GM18907 (cell line): ENCODE measurements around the gene CDCA5.

Experiments used
- ATAC-seq: cut with Tn5 transposase; IDR thresholded peaks from one replicate; pipeline ENCODE4 v1.9.1; 2021; ENCODE audit warnings: mild to moderate bottlenecking, moderate library complexity; ENCODE audit not compliant: unreplicated experiment

Gene CDCA5

DNA sequence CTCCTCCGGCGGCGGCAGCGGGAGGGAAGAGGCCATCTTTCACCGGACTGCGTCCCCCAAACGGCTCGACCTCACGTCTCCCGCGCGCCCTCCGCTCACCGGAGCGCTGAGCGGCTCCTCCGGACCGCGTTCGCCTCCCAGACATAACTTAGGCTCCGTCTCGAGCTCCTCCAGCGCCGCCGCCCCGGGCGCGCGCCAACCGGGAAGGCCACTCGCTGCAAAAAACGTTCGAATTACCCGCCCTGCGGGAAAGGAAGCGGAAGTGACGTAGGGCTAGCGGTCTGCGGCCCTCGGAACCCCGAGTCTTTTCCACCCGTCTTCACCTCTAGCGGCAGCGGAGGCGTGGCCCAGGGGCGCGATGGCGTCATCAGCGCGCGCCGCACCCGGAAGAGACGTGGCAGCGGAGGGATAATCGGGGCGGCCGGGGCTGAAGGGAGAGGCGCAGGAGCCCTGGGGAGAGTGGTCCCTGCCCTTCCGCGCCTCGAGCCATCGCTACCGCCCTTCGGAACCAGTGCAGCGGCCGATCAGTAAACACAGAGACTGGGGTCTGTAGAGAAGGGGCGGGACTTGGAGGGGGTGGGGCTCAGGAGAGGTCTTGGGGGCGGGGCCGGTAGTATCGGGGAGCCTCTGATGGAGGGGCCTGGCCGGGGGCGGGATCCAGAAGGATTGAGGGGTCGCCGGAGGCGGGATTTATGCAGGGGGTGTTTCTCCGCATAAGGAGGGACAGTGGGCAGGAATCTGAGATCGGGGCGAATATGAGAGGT lies at the start of gene CDCA5, which contains the start of gene ZFPL1:
CDCA5 (minus strand) TSS at position 207 of the 764 bp plus-strand sequence; CDS start at position 145, 62 bp downstream.
ZFPL1 (plus strand) TSS at position 389 of the 764 bp plus-strand sequence. CDS start 477 bp downstream, outside the sequence.
- peak; percentile 77 for ATAC-seq

DNA sequence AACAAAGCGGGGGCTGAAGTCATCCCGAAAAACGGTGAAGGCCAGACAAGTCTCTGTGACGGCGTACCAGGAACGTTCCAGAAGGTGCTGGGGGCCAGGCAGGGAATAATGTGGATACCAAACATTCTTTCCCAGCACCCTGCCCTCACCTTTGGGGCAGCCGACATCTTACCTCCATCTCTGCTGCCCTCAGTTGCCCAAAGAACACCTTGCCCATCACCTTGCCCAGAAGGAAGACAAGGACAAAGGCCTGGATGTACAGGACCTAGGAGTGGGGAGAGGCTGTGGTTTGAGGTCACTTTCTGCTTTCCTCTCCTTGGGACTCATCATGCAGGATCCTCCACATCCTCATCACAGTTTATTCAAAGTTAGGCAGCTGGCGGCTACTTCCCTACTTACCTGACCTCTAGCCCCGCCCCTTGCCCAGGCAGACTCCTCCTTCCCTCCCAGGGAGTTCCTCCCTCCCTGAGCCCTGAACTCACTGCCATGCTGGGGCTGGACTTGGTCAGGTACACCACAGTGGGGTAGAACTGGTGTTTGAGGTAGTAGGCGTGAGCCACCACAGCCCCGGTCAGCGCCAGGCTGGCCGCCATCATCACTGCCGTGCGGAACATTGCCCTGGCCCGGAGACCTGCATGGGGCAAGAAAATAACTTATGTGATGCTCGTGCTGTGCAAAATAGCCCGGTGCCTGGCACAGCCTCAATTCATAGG lies 49.3 kb upstream of the CDCA5 start:
- ATAC-seq: no peak

- peak; percentile 26 for ATAC-seq
These were observed 48.6 kb upstream of the CDCA5 start for GRCh38 chr11:65132238-65132987.

DNA sequence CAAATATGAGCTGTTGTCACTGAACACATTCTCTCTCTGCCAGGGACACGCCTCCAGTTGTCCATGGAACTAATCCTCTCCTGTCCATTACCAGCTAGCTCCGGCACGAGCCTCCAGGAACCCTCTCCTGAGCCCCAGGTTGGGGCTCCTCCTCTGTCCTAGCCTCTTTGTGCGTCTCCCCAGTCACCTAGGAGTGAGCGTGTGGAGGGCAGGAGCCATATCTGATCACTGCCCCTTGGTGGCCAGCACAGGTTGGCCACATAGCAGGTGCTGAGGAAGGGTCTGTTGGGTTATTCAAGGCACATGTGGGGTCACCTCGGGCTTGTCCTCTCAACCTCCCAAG lies 48.0 kb upstream of the CDCA5 start:
- ATAC-seq: no peak

- ATAC-seq: no peak
These were observed 47.6 kb upstream of the CDCA5 start for GRCh38 chr11:65131417-65131776.

GRCh38 chr11:65130631-65131416 lies 47.0 kb upstream of the CDCA5 start:
- no peak for ATAC-seq

- no peak for ATAC-seq
These were observed 46.0 kb upstream of the CDCA5 start for GRCh38 chr11:65129649-65130441.

DNA sequence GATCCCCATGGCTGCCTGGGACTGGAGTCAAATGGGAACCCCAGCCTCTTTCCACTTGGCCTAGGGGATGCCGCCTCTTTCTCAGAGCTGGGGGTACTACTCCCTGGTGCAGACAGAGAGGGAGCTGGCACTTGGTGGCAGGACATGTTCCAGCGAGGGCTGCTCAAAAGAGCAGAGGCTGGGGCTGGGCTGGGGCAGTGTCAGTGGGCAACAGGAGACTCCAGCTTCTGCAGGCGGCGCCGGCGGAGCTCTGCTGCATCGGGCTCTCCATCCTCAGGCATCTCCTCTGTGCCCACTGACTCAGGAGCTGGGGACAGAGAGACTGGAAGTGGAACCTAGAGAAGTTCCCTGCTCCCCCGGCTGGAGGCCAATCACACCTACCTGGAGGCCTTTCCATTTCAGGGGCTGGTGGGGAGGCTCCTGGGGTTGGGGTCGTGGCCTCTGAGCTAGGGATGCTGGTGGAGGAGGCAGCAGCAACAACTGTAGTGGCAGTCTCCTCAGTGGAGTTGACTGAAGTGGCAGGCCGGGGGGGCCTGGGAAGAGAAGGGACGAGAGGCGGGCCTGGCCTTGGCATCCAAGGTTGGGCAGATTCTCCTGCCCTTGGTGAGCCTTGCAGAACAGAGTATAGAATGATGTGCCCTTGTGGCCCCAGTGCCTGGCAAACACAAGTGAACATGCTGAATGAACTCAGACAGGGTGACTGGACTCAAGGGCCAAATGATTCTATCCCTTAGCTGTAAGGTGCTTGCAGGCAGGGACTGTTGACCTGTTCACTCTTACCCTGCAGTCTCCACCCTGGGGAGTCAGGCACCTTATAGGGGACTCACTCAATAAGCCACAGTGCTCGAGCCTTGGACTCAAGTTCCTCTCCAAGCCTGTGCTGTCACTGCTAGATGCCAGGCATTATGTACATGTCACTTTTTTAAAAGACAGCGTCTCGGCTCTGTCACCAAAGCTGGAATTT lies 44.6 kb upstream of the CDCA5 start:
- no peak for ATAC-seq

DNA sequence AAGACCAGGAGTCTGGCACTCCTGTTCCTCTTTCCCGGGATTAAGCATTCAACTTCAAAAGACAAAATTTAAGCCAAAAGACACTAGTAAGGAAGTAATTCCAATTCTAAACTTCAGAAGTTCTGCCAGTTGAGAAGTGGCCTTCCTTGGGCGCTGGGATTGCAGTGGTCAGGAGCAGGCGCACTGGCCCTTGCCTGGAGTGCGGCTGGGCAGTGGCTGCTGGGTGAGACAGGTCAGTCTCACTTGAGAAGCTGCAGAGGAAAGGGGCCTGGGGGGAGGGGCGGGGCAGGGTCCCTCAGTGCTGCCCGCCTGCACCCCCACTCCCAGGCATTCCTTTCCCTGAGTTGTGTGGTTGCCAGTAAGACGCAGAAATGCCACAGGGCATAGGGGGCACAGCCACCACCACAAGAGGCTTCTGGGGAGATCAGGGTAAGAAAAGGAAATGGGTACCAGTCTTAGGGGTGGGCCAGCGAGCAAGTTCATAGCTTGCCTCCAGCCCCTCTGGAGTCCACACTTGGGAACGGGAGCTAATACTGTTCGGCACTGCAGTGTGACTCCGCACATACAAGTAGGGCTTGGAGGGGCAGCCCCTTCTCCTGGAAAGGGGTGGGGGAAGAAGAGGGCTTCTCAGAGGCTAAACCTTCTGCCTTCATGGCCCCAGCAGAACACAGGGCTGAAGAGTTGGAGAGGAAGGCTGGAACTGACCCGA lies 43.8 kb upstream of the CDCA5 start:
- no peak for ATAC-seq

DNA sequence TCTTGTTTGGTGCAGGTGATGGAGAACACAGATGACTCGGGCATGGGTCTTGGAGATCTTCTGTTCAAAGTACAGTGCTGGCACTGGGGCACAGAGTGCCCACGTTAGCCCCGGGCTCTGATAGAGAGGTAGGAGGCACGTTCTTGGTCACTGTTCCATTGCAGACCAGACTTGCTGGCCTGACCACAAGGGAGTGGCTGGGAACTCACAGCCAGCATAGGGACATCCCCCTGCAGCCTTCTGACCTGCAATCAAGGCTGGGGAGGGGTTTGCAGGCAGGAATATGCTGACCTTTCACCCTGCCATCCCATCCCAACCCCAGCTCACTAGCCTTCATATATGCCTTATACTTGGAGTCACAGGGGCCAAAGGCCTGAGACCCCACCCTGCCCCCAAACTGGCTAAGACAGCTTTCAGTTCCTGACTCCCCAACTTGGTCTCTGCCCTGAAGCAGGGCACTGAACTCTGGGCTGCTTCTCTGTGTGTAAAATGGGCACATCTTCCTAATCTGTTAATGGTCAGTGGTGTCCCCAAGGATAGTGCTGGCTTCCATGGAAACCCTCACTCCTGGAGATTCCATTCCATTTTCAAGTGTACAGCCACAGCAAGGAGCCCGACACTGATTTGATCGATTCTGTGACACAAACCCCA lies 42.9 kb upstream of the CDCA5 start:
- ATAC-seq: no peak

DNA sequence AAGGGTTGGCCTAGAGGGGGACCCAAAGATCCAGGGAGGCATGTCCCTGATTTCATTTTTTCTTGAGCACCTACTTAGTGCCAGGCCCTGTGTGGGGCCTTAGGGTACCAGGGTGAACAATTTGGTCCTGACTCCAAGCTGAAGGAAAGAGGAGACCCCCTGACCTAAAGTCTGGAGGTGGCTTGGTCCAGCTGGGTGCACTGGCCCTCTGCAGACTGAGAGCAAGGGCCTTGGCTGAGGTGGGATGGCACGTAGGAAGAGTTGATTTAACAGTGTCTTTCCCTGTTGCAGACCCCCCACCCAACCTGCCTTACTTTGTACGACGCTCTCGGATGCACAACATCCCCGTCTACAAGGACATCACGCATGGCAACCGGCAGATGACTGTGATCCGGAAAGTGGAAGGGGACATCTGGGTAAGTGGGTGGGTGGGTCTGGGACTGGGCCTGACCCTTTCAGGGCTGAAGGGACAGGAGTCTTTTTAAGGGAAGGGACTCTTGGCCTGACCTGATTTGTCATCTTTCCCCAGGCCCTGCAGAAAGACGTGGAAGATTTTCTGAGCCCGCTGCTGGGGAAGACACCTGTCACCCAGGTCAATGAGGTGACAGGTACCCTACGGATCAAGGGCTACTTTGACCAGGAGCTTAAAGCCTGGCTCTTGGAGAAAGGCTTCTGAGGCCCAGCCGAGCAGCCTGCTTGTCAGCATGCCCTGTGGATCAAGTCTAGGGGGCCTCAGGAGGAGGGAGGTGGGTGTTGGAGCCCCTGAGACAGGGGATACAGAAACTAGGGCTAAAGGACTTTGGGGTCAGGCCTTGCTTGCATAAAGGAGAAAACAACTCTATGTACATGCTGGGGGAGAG lies 41.6 kb upstream of the CDCA5 start:
- no peak for ATAC-seq

GRCh38 chr11:65124480-65125196 lies 40.8 kb upstream of the CDCA5 start:
- ATAC-seq: no peak

DNA sequence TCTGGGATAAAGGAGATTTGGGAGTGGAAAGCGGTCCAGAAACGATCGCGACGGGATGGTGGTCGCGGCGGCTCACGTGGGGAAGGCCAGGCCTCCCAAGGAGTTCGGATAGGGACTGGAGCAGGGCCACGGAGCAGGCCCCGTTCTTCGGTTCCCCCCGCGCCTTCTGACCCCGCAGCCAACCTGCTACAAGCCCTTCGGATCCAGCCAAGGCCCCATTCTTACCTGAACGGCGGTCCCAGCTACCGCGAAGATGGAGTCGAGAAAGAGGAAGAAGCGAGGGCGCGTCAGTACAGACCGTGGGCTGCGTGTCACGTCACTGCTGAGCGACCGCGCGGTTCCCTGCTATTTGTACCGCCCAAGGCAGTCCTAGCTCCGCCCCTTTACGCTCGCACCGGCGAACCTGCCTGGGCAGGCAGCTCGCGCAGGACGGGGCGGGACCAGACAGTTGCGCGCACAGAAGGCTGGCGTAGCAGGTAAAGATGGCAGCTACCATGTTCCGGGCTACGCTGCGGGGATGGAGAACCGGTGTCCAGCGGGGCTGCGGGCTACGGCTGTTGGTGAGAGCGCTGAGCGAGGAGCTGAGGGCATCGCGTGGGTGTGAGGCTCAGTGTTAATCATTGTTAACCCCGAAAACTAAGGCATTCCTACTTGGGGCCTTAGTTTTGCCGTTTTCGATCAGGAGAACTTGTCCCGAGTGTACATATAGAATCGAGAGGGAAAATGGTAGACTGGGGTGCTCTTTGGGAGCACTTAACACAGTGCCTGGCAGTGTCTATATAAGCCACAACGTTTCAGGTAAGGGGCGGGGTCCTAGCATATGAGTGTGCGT lies 38.2 kb upstream of the CDCA5 start, which contains the start of the genes FAU and MRPL49:
FAU (minus strand) TSS at position 270 of the 832 bp plus-strand sequence. CDS start 321 bp downstream, outside the sequence.
MRPL49 (plus strand) TSS at position 457 of the 832 bp plus-strand sequence; CDS start at position 483, 26 bp downstream.
- ATAC-seq: peak; percentile 64

DNA sequence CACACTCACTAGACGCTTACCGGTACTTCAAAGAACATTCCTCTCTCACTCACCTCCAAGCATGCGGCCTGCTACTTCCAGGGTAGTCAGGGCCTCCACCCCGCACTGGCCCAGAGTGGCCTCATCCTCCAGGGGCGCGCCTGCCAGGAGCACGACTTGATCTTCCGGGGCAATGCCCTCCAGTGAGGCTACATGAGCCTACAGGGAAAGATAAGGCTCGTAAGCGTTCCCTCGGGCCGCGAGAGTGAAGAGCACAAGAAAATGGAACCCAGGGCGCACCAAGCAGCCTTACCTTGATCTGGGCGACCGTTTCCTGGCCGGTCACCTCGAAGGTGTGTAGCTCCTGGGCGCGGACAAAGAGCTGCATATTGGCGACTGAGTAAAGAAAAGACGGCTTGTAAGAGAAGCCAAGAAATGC lies 37.6 kb upstream of the CDCA5 start:
- ATAC-seq: no peak

- ATAC-seq: no peak
These were observed 37.0 kb upstream of the CDCA5 start for GRCh38 chr11:65120831-65121230.
